SK-N-SH (cell line): ENCODE data around the gene MAD1L1.

Experiments
- CTCF ChIP-seq: fragments of 200-600 bp; sonication (generic); IDR thresholded peaks from 2 replicates; pipeline ENCODE4 v1.6.1; 2017; ENCODE audit warnings: antibody characterized with exemption, mild to moderate bottlenecking, moderate library complexity
- FOSL2 ChIP-seq: IDR thresholded peaks from 2 replicates; pipeline ENCODE4 v1.4.0; 2012; ENCODE audit warnings: low read depth, mild to moderate bottlenecking, moderate library complexity, borderline replicate concordance
- JUND ChIP-seq: IDR thresholded peaks from 2 replicates; pipeline ENCODE4 v1.4.0; 2012
- NRF1 ChIP-seq: IDR thresholded peaks from 2 replicates; pipeline ENCODE4 v1.6.1; 2012; ENCODE audit warnings: low read depth, mild to moderate bottlenecking, low read length
- RFX5 ChIP-seq: IDR thresholded peaks from 2 replicates; pipeline ENCODE4 v1.6.1; 2012; ENCODE audit warnings: mild to moderate bottlenecking, improper control_type of control experiment, low read length
- TF ChIP-seq, protein P1 (sequence below): IDR thresholded peaks from 2 replicates; pipeline ENCODE4 v1.4.0; 2012; ENCODE audit warnings: low read depth

- TF ChIP-seq, protein P1, sequence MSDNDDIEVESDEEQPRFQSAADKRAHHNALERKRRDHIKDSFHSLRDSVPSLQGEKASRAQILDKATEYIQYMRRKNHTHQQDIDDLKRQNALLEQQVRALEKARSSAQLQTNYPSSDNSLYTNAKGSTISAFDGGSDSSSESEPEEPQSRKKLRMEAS = no peak
- no peak for TF ChIP-seq JUND
- no peak for TF ChIP-seq CTCF
- no peak for TF ChIP-seq FOSL2
- no peak for TF ChIP-seq RFX5
- TF ChIP-seq NRF1 = no peak
Observed at GRCh38 chr7:1927937-1928644, 304.7 kb downstream of the MAD1L1 start.
